DMS53 treated with DMSO at 0.1 percent for 48 hours (cell line): Measurements from ENCODE around the gene TMED9.
A peak's percentile ranks its signal among the peaks of the same experiment; 100 is the strongest.
"Not testable (repeated sequence)": the region's sequence is repeated elsewhere in the genome, so short reads cannot be mapped to it uniquely, and the experiment has no call there.

ENCODE experiments used
- DNase-seq: peaks from one replicate; lab custom pipeline; 2025; ENCODE audit not compliant: unreplicated experiment; lab: John Stamatoyannopoulos, UW

The TMED9 gene

DNA sequence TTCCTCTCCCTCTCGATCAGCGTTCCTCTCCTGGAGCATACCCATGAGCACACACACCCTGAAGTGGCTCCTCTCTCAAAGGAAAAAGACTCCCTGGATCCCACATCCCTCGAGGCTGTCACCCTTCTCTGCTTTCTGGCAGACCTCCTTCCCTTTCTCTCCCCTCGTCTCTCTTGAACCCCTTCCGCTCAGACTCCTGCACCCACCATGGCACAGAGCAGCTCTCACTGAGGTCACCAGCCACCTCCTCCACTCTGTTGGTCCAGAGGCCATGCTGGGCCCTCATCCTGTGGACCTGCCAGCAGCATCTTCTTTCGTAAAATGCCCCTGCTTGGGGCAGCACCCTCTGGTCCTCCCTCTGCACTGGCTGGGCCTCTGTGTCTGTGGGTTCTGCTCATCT, 13.7 kb downstream of the TMED9 start:
- no peak for DNase-seq

DNA sequence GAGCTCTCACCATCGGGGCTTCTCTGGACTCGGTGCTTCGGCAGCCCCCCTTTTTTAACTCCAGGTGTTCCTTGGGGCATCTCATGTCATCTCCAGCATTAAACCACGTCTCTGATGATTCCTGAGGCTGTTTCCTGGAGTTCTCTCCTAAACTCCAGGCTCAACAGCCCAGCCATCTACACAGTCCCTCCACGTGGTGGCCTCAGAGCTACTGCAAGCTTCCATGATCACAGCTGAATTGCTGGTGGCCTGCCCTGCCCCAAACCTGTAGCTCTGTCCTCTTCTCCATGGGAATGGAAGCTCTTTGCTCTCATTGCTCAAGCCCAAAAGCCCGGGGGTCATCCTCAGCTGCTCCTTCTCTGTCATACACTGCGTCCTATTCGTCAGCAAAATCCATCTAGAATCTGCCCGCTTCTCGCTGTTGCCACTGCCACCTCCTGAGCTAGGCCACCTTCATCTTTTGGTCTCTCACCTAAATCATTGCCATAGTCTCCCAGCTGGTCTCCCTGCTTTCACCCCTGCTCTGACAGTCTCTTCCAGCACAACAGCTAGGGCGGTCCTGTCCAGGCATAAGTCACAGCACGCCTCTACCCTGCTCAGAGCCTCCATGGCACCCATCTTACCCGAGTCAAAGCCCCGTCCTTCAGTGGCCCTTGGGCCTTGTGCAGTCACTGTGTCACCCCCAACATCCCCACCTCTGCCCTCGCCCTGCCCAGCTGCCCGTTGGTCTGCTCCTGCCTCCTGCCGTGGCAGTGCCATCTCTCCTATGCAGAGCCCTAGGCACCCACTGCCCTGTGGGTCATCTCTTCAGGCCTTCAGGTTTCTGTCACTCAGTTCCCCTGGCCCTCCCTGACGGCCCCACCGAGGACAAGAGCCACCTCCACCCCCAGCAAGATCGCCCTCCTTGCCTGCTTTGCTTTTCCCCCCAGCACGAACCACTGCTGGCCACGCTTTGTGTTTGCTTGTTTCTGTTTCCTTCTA, 14.4 kb downstream of the TMED9 start:
- no peak for DNase-seq

DNA sequence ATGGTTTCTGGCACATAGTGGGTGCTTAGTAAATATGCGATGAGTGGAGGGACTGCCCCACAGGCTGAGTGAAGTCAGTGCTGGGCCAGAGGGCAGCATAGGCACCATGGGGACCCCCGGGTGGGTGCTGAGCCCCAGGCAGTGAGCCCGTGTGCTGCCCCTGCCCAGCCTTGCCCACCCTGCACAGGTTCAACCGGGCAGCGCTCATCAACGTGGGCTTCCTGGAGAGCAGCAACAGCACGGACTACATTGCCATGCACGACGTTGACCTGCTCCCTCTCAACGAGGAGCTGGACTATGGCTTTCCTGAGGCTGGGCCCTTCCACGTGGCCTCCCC, 15.1 kb downstream of the TMED9 start:
- no peak for DNase-seq

DNA sequence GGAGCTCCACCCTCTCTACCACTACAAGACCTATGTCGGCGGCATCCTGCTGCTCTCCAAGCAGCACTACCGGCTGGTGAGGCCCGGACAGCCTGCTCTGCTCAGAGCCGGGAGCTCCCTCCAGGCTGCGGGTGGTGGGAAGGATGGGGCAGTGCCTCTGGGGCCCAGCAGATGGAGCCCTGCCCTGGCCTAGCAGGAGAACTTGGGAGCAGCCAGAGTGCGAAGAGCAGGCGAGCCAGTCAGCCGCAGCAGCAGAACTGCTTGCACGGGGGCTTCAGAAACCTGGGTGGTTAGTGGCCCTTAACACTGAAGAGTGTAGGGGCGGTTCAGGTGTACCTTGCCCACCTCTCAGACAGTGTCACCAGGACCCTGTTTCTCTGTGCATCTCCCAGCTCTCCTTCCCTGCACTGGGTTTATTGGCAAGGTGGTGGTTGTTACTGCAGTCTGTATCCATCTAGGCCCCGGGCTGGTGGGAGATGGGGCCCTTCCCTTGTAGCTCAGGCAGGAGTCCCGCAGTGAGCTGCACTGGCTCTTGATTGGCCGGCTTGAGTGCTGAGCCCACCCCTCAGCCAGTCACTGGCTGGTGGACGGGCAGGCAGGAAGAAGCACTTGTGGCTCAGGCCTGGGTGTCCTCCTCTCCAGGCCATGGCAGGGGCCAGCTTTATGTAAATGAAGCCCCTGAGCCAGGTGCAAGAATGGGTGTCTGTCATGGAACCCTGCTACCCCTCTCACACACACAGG, 15.6 kb downstream of the TMED9 start:
- peak; percentile 93 for DNase-seq

DNA sequence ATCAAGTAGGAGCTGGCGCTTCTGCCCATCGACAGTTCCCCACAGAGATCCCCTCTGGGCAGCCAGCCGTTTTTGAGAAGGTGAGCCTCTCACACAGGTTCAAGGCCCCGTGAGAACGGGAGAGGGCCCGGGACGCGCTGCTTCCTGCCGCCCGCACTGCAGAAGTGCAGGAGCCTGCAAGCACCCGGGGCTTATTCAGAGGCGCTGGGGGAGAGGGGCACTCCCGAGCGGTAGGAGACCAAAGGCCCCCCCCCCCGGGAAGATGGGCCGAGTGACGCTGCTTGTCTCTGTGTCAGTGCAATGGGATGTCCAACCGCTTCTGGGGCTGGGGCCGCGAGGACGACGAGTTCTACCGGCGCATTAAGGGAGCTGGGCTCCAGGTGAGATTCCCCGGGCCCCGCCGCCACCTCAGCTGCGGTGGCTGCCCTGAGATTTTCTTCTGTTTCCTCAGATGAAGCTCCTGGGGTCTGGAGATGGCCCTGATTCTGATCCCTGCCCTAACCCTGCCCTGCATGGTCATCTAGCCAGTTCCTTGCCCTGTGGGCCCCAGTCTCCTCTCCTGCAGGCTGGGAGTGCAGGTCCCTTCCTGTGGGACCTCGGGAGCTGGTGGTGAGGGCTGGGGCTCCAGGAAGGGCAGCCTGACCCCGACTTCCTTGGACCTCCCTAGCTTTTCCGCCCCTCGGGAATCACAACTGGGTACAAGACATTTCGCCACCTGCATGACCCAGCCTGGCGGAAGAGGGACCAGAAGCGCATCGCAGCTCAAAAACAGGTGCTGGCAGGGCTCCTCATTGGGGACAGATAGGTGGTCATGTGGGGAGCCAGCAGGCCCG, 16.5 kb downstream of the TMED9 start:
- no peak for DNase-seq

DNA sequence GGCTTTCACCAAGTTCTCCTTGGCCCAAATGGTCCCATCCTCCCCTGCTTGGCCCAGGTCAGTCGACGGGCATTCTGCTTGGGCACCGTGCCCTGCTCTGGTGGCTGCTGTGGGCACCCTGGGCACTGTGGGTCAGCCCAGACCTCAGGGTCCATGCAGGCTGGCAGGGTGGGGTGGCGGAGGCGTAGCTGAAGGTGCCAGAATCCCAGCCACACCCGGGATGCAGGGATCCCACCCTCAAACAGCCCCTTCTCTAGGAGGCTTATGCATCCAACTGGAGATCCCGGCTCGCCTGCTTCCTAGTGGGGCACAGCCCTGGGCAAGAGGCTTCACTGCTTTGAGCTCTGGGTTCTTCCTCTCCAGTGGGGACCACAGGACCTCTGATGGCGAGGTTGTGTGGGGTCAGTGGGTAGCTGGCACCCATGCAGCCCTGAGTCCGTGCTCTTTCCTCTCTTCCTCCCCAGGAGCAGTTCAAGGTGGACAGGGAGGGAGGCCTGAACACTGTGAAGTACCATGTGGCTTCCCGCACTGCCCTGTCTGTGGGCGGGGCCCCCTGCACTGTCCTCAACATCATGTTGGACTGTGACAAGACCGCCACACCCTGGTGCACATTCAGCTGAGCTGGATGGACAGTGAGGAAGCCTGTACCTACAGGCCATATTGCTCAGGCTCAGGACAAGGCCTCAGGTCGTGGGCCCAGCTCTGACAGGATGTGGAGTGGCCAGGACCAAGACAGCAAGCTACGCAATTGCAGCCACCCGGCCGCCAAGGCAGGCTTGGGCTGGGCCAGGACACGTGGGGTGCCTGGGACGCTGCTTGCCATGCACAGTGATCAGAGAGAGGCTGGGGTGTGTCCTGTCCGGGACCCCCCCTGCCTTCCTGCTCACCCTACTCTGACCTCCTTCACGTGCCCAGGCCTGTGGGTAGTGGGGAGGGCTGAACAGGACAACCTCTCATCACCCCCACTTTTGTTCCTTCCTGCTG, 17.4 kb downstream of the TMED9 start:
- no peak for DNase-seq

DNA sequence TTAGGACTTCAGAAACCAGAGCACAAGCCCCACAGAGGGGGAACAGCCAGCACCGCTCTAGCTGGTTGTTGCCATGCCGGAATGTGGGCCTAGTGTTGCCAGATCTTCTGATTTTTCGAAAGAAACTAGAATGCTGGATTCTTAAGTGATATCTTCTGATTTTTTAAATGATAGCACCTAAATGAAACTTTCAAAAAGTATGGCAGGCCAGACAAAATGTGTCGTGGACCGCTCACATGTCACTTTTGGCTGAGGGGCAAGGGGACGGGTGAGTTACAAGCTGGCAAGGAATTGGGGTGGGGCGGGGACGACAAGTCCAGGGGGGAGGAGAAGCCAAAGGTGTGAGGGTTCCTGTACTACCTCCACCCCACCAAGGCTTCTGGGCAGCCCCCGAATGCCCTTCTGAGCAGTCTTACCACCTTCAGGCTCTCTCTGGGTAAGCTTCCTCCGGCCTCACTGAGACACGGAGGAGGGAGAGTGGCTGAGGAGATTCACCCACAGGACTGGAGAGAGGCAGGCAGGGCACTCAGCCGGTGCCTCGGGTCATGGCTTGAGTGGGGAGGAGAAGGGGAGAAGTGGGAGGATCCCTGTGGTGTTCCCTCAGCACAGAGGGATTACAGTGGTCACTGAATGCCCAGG, 18.2 kb downstream of the TMED9 start:
- no peak for DNase-seq

DNA sequence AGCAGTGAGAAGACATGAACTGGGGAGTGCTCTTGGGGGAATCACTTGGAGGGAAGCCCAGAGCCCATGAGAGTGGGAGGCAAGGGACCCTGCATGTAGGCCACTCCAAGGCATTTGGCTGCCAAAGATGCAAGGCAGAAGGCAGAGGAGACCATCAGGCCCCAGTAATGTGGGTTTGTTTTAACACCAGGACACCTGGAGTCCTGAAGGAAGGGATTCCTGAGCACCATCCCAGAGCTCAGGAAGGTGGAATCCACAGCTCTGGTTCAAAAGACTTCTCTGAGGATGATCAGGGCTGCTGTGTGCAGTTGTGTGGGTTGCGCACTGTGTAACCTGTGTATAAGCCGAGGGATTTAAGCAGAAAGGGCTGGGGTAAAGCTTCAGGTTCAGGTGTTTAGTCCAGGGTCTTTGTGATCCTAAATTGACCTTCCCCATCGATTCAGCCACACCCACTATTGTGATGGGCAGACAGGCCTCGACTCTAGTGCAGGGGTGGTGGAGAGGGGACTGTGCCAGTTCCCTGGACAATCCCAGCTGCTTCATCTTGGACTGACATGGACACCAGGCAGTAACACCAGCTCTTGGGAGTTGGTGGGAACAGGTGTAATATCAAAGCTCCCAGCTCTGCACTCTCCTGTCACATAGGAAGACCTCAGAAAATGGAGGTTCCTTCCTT, 18.9 kb downstream of the TMED9 start:
- no peak for DNase-seq

DNA sequence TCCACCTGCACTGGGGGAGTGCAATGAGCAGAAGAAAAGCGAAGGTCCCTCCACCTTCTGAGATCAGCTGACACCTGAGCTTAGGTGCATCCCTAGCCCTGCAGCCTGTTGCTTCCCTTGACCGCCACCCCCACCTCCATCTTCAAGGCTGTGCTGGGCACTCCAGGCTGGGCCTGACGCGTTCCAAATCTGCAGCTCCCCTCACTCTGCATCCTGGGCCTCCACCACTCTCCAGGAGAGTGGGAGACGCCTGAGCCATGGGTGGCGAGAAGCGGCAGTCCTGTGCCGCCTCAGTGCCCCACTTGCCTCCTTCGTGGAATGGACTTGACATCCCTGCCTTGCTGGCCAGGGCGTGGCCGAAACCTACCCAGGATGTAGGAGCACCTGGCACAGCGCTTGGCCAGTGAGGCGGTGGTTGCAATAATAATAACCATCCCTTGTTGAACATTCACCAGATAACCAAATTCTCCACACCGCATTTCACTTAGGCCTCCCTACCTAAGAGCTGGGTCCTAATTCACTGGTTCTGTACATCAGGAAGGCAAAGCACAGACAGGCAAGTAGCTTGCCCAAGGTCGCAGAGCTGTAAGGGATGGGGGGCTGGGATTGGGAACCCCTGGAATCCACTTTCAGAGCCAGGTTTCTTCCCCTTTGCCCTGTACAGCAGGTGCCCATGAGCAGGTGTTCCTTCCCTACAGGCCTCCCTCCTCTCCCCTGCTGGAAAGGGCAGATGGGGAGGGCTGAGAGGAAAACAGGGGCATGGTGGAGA, 19.6 kb downstream of the TMED9 start:
- no peak for DNase-seq

DNA sequence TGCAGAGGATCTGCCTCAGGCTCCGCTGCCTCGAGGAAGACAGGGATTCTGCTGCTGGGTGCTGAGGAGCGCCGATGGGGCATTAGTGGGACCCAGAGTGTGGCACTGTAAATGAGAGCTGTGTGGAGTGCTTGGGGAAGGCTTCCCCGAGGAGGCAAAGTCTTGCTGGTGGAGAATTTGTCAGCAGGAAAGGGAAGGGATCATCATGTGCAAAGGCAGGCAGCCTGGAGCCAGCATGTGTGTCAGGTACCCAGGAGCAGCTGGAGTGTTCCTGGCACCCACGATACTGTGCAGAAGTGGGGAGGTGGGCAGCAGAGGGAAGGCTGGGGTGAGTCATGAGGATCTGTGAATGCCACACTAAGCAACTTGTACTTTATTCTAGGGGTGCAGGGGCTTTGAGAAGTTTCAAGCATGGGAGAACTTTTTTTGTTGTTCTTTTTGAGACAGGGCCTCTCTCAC, 20.2 kb downstream of the TMED9 start:
- no peak for DNase-seq

DNA sequence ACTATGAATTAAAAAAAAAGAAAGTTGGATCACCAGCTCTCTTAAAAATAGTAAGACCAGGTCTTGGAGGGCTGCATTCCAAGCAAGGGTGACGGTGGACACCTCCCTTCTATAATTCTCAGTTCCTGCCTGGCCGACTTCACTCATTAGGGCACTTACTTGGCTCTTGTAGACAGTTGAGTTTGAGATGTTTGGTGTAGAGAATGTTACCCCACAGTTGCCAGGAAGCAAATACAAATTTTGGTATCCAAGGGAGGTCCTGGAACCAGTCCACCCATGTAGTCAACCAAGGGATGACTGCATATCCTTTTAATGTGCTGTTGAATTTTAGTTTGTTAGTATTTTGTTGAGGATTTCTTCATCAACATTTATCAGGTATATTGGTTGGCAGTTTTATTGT, 28.6 kb downstream of the TMED9 start:
- no peak for DNase-seq

DNA sequence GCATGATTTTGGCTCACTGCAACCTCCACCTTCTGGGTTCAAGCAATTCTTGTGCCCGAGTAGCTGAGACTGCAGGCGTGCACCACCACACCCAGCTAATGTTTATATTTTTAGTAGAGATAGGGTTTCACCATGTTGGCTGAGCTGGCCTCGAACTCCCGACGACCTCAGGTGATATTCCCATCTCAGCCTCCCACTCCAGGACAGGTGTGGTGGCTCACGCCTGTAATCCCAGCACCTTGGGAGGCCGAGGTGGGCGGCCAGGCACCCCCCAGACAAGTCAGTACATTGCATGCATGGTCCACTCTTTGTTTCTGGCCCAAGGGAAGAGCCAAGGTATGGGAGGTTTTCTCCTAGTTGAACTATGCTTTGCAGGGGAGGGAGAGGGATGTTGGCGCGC, 32.2 kb downstream of the TMED9 start:
- not testable (repeated sequence) for DNase-seq

DNA sequence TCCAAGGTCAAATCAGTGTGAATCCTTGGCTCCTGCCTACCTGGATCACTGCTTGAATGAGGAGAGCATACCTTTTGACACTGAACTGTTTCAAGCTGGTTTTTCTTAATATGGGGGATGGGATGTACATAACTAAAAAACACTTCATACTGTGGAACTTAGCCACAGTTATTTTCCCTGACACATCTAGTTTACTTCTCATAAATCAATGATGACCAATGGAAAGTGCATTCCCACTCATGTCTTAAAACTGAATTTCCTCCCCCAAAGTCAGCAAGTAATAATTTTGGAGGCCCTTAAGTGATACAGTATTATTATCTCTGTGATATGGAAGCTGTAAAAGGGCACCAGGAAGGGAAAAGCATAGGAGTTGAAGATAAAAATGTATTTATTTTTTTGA, 38.2 kb downstream of the TMED9 start:
- not testable (repeated sequence) for DNase-seq

DNA sequence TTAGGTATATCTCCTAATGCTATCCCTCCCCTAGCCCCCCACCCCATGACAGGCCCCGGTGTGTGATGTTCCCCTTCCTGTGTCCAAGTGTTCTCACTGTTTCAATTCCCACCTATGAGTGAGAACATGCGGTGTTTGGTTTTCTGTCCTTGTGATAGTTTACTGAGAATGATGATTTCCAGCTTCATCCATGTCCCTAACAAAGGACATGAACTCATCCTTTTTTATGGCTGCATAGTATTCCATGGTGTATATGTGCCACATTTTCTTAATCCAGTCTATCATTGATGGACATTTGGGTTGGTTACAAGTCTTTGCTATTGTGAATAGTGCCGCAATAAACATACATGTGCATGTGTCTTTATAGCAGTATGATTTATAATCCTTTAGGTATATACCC, 42.9 kb downstream of the TMED9 start:
- not testable (repeated sequence) for DNase-seq

DNA sequence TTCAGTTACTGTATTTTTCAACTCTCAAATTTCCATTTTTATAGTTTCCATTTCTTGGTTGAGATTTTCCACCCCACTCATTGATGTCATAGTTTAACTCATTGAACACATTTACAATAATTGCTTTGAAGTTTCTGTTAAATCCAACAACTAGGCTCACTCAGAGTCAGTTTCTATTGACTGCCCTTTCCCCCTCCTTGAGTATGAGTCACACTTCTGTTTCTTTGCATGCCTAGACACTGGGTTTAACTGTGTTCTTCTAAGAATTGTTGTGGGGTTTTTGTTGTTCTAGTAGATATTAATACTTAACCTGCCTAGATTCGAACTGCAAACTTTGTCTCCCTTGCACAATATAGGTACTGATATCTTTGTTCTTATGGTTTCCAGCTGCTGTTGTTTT, 53.5 kb downstream of the TMED9 start:
- DNase-seq, result not testable (repeated sequence)
